ENCODE data around the gene IFITM5. TPM values are rescaled to one million over a fixed set of nuclear protein-coding genes. Genes with fewer than 3 reads are reported as not detected.
"Not testable (repeated sequence)": the region's sequence is repeated elsewhere in the genome, so short reads cannot be mapped to it uniquely, and the experiment has no call there.

Gene IFITM5
- total RNA-seq, 2 experiments from 2014 or later = not detected

- Mint-ChIP-seq H3K4me3 (peak within 1 kb of the TSS; percentile 99), H3K9me3 (no peaks in the 10 kb centered on the region), H3K27me3 (peaks cover 4% of the 10 kb centered on the region), H3K4me1 (peaks cover 48% of the 10 kb centered on the region), H3K36me3 (ENCODE audit: low read depth) (peaks cover 30% of the 10 kb centered on the region), H3K27ac (peak within 1 kb of the TSS; percentile 94)
- peak; percentile 64 for DNase-seq
- ChIA-PET POLR2A (no interaction called here), CTCF (interaction anchor here (1.1 to 1.9 kb wide), 4 partner anchors 16 to 44 kb away, joined by 3 to 5 read pairs (median 3); no protein-coding TSS in a partner anchor)
Observed at GRCh38 chr11:288478-289397, 10.6 kb downstream of the IFITM5 start, which contains the start of gene PGGHG. Gene PGGHG, plus strand, starts transcription at chr11:289126. Its CDS starts 691 bp downstream, at chr11:289817.

GRCh38 chr11:287821-288477 is 11.4 kb downstream of the IFITM5 start:
- Mint-ChIP-seq H3K27ac (peak overlapping the region; percentile 94), H3K4me3 (peak overlapping the region; percentile 99), H3K9me3 (no peaks in the 10 kb centered on the region), H3K4me1 (peaks cover 53% of the 10 kb centered on the region), H3K36me3 (ENCODE audit: low read depth) (peaks cover 38% of the 10 kb centered on the region), H3K27me3 (peaks cover 9% of the 10 kb centered on the region)
- peak; percentile 77 for DNase-seq
- ChIA-PET CTCF (interaction anchor here (0.7 to 1.9 kb wide), 3 partner anchors 18 to 21 kb away, joined by 3 to 5 read pairs (median 3); no protein-coding TSS in a partner anchor), POLR2A (interaction anchor here (1.1 kb wide), 1 partner anchor 81 kb away, joined by 4 read pairs; the partner anchor contains the start of genes BET1L and RIC8A)

GRCh38 chr11:286977-287820 is 12.1 kb downstream of the IFITM5 start:
- Mint-ChIP-seq H3K36me3 (ENCODE audit: low read depth) (peaks cover 46% of the 10 kb centered on the region), H3K4me1 (peaks cover 61% of the 10 kb centered on the region), H3K27ac (peak overlapping the region; percentile 94), H3K4me3 (peak overlapping the region; percentile 99), H3K27me3 (peaks cover 17% of the 10 kb centered on the region)
- peak; percentile 85 for DNase-seq
- ChIA-PET POLR2A (interaction anchor here (1.1 kb wide), 1 partner anchor 80 kb away, joined by 4 read pairs; the partner anchor contains the start of genes BET1L and RIC8A), CTCF (interaction anchor here (0.6 to 1.9 kb wide), 4 partner anchors 8 to 37 kb away, joined by 3 to 5 read pairs (median 4); no protein-coding TSS in a partner anchor)
- not testable (repeated sequence) for H3K9me3 Mint-ChIP-seq

- Mint-ChIP-seq H3K4me1 (peaks cover 66% of the 10 kb centered on the region), H3K4me3 (peak overlapping the region; percentile 25), H3K9me3 (no peaks in the 10 kb centered on the region), H3K27me3 (peaks cover 30% of the 10 kb centered on the region), H3K36me3 (ENCODE audit: low read depth) (peaks cover 51% of the 10 kb centered on the region), H3K27ac (peak overlapping the region; percentile 50)
- ChIA-PET CTCF (interaction anchor here (1.2 kb wide), 1 partner anchor 36 kb away, joined by 3 read pairs; no protein-coding TSS in a partner anchor), POLR2A (no interaction called here)
- DNase-seq = no peak
Observed at GRCh38 chr11:285894-286220, 13.5 kb downstream of the IFITM5 start.

- POLR2A ChIA-PET = no interaction called here
- no peak for DNase-seq
- CTCF ChIA-PET = no interaction called here
- H3K27ac Mint-ChIP-seq = peak overlapping the region; percentile 56
- H3K27me3 Mint-ChIP-seq = peaks cover 32% of the 10 kb centered on the region
- peaks cover 63% of the 10 kb centered on the region for H3K4me1 Mint-ChIP-seq
- no peak overlapping the region for H3K4me3 Mint-ChIP-seq
- peaks cover 48% of the 10 kb centered on the region for H3K36me3 Mint-ChIP-seq (ENCODE audit: low read depth)
- H3K9me3 Mint-ChIP-seq = no peaks in the 10 kb centered on the region
Observed at GRCh38 chr11:285021-285893, 14.1 kb downstream of the IFITM5 start.

GRCh38 chr11:284105-285020 is 15.0 kb downstream of the IFITM5 start:
- CTCF ChIA-PET = interaction anchor here (0.6 to 1.4 kb wide), 3 partner anchors 33 to 36 kb away, joined by 3 to 7 read pairs (median 3); no protein-coding TSS in a partner anchor
- Mint-ChIP-seq H3K9me3 (no peaks in the 10 kb centered on the region), H3K27me3 (peaks cover 34% of the 10 kb centered on the region), H3K4me3 (no peak overlapping the region), H3K4me1 (peaks cover 60% of the 10 kb centered on the region), H3K36me3 (ENCODE audit: low read depth) (peaks cover 46% of the 10 kb centered on the region), H3K27ac (no peak overlapping the region)
- POLR2A ChIA-PET = no interaction called here
- DNase-seq = no peak

GRCh38 chr11:283405-284104 is 15.8 kb downstream of the IFITM5 start:
- DNase-seq = no peak
- peaks cover 48% of the 10 kb centered on the region for H3K36me3 Mint-ChIP-seq (ENCODE audit: low read depth)
- H3K27me3 Mint-ChIP-seq = peaks cover 37% of the 10 kb centered on the region
- H3K4me1 Mint-ChIP-seq = peaks cover 64% of the 10 kb centered on the region
- H3K4me3 Mint-ChIP-seq = peak overlapping the region; percentile 76
- POLR2A ChIA-PET = no interaction called here
- H3K27ac Mint-ChIP-seq = peak overlapping the region; percentile 25
- H3K9me3 Mint-ChIP-seq = no peaks in the 10 kb centered on the region
- CTCF ChIA-PET = interaction anchor here (0.6 to 1.4 kb wide), 4 partner anchors 33 to 235 kb away, joined by 3 to 7 read pairs (median 3); no protein-coding TSS in a partner anchor

GRCh38 chr11:282630-283360 is 16.5 kb downstream of the IFITM5 start:
- CTCF ChIA-PET = interaction anchor here (1.0 to 3.9 kb wide), 4 partner anchors 22 to 236 kb away, joined by 3 to 15 read pairs (median 5); no protein-coding TSS in a partner anchor
- H3K27ac Mint-ChIP-seq = peak overlapping the region; percentile 74

GRCh38 chr11:282171-282570 is 17.2 kb downstream of the IFITM5 start:
- peaks cover 51% of the 10 kb centered on the region for H3K36me3 Mint-ChIP-seq (ENCODE audit: low read depth)
- H3K27ac Mint-ChIP-seq = peak overlapping the region; percentile 74
- peak overlapping the region; percentile 76 for H3K4me3 Mint-ChIP-seq
- H3K27me3 Mint-ChIP-seq = peaks cover 41% of the 10 kb centered on the region
- POLR2A ChIA-PET = no interaction called here
- DNase-seq = no peak
- peaks cover 68% of the 10 kb centered on the region for H3K4me1 Mint-ChIP-seq
- peaks cover 3% of the 10 kb centered on the region for H3K9me3 Mint-ChIP-seq
- CTCF ChIA-PET = interaction anchor here (1.0 to 3.9 kb wide), 3 partner anchors 23 to 81 kb away, joined by 3 to 15 read pairs (median 3); no protein-coding TSS in a partner anchor

More at GRCh38 chr11:282630-283360, 16.5 kb downstream of the IFITM5 start:
- Mint-ChIP-seq H3K4me3 (peak overlapping the region; percentile 76), H3K9me3 (no peaks in the 10 kb centered on the region), H3K36me3 (ENCODE audit: low read depth) (peaks cover 48% of the 10 kb centered on the region), H3K4me1 (peaks cover 65% of the 10 kb centered on the region), H3K27me3 (peaks cover 38% of the 10 kb centered on the region)
- POLR2A ChIA-PET = no interaction called here
- DNase-seq = no peak

All from activated CD4-positive, alpha-beta T cell treated with anti-CD3 and anti-CD28 coated beads, Interleukin-2, amount 10 ng/mL, durations not matched to agents 7 days and 5 days (primary cell).